IMR-90 (cell line): ENCODE results near the gene OR10A5.

Experiments used
- CEBPB ChIP-seq: IDR thresholded peaks from 2 replicates; pipeline ENCODE4 v1.6.1; 2012; ENCODE audit warnings: low read depth, low read length, improper control_type of control experiment
- CHD1 ChIP-seq: IDR thresholded peaks from 2 replicates; pipeline ENCODE4 v1.6.1; 2012; ENCODE audit warnings: low read depth, low read length, improper control_type of control experiment
- POLR2A ChIP-seq: IDR thresholded peaks from 2 replicates; pipeline ENCODE4 v1.6.1; 2012; ENCODE audit warnings: mild to moderate bottlenecking, low read depth, low read length
- RAD21 ChIP-seq: IDR thresholded peaks from 2 replicates; pipeline ENCODE4 v1.6.1; 2012; ENCODE audit warnings: low read length, improper control_type of control experiment
- SMC3 ChIP-seq: fragments of 150-350 bp; IDR thresholded peaks from 2 replicates; pipeline ENCODE4 v1.6.1; 2016; ENCODE audit warnings: low read depth, mild to moderate bottlenecking, antibody characterized with exemption, low read length, moderate library complexity
- TF ChIP-seq, protein P1 (sequence below): conservative IDR thresholded peaks from 2 replicates; pipeline ENCODE4 v1.5.1; 2012; ENCODE audit warnings: mild to moderate bottlenecking, low read depth, low read length, improper control_type of control experiment
- TF ChIP-seq, protein P2 (sequence below): fragments of 150-350 bp; IDR thresholded peaks from 2 replicates; pipeline ENCODE4 v1.6.1; 2017; ENCODE audit warnings: mild to moderate bottlenecking, antibody characterized with exemption, low read length, low read depth

DNA sequence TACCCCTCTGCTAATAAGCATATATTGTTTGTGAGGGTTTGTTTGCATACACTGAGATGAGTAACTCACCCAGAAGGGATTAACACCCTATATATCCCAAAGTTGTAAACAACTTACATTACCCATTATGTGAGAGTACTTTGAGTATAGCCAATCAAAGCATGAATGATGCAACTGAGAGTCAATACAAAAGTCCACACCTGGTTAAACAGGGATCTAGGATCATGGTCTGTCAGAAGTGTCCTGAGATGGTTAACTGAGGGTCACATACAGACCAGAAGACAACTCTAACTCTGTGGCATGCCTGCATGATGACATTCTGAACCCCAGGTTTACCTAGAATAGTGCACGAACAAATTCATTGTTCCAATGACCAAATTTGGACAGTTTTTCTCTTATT lies 17.4 kb upstream of the OR10A5 start:
- TF ChIP-seq, protein P1, sequence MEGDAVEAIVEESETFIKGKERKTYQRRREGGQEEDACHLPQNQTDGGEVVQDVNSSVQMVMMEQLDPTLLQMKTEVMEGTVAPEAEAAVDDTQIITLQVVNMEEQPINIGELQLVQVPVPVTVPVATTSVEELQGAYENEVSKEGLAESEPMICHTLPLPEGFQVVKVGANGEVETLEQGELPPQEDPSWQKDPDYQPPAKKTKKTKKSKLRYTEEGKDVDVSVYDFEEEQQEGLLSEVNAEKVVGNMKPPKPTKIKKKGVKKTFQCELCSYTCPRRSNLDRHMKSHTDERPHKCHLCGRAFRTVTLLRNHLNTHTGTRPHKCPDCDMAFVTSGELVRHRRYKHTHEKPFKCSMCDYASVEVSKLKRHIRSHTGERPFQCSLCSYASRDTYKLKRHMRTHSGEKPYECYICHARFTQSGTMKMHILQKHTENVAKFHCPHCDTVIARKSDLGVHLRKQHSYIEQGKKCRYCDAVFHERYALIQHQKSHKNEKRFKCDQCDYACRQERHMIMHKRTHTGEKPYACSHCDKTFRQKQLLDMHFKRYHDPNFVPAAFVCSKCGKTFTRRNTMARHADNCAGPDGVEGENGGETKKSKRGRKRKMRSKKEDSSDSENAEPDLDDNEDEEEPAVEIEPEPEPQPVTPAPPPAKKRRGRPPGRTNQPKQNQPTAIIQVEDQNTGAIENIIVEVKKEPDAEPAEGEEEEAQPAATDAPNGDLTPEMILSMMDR = no peak
- no peak for TF ChIP-seq POLR2A
- no peak for TF ChIP-seq CEBPB
- TF ChIP-seq, protein P2, sequence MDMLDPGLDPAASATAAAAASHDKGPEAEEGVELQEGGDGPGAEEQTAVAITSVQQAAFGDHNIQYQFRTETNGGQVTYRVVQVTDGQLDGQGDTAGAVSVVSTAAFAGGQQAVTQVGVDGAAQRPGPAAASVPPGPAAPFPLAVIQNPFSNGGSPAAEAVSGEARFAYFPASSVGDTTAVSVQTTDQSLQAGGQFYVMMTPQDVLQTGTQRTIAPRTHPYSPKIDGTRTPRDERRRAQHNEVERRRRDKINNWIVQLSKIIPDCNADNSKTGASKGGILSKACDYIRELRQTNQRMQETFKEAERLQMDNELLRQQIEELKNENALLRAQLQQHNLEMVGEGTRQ = no peak
- TF ChIP-seq RAD21 = no peak
- no peak for TF ChIP-seq CHD1
- no peak for TF ChIP-seq SMC3
